Measurements from ENCODE around the gene DCC. TPM values are rescaled to one million over a fixed set of nuclear protein-coding genes. Genes with fewer than 3 reads are reported as not detected.

Gene DCC
- total and polyA plus RNA-seq, 2 of the 8 experiments (the other 6 are each of a cell fraction or from before 2014, with no cell fraction given), result 0.14 to 1.4 TPM

- no peaks in the 10 kb centered on the region for H3K36me3 ChIP-seq (ENCODE audit: control insufficient read depth in 2 of 4, insufficient read depth in 4 of 4, low read length in 3 of 4)
- no peaks in the 10 kb centered on the region for H3K9me3 ChIP-seq (ENCODE audit: insufficient read depth in 2 of 2, low read depth in 1 of 2, low read length in 1 of 2)
- H3K4ac ChIP-seq (replicated peaks; ENCODE audit: insufficient read length, low read depth, low read length), result no peak overlapping the region
- 88% methylated on average over 2 of the region's 2 CpGs; no CpG with 5 or more reads in 1 of the 2 experiments for WGBS, 2 experiments (ENCODE audit: extremely low coverage in 1 of 2, insufficient coverage in 1 of 2, insufficient read length in 1 of 2, insufficient replicate concordance in 2 of 2, low coverage in 1 of 2, low lambda C conversion rate in 2 of 2, missing lambda C conversion rate in 1 of 2)
- no peak overlapping the region for H4K91ac ChIP-seq (replicated peaks; ENCODE audit: insufficient read length, low read length)
- no peak overlapping the region for H3K4me2 ChIP-seq (ENCODE audit: insufficient read depth in 1 of 2, low read depth in 2 of 2, low read length in 2 of 2)
- DNase-seq (ENCODE audit: low read depth in 1 of 2, low spot score in 2 of 2) (no peak), FAIRE-seq (no peak)
- H3K79me1 ChIP-seq (ENCODE audit: low read depth, low read length), result no peaks in the 10 kb centered on the region
- H3K14ac ChIP-seq (ENCODE audit: insufficient read length), result no peak overlapping the region
- no peak overlapping the region for H2AK5ac ChIP-seq (ENCODE audit: low read depth, low read length)
- no peak overlapping the region for H3K4me3 ChIP-seq (ENCODE audit: extremely low read depth in 1 of 4, insufficient read depth in 2 of 4, low read depth in 3 of 4, low read length in 4 of 4)
- H3K18ac ChIP-seq (ENCODE audit: extremely low read depth, low read length), result no peak overlapping the region
- H2AFZ ChIP-seq (ENCODE audit: low read length), result no peak overlapping the region
- H3K27me3 ChIP-seq (replicated peaks in 1 of 4; ENCODE audit: control insufficient read depth in 3 of 4, extremely low read depth in 1 of 4, insufficient read depth in 3 of 4, low read length in 3 of 4), result no peaks in the 10 kb centered on the region
- no peak overlapping the region for H2BK120ac ChIP-seq (replicated peaks; ENCODE audit: low read depth, low read length)
- H3K56ac ChIP-seq (replicated peaks; ENCODE audit: insufficient read length, low read depth, low read length), result no peak overlapping the region
- no peak overlapping the region for H3K27ac ChIP-seq (ENCODE audit: low read depth, low read length)
- H4K20me1 ChIP-seq (replicated peaks in 1 of 2; ENCODE audit: control insufficient read depth in 1 of 2, insufficient read depth in 2 of 2, low read length in 2 of 2), result no peaks in the 10 kb centered on the region
- no peak overlapping the region for H3K23ac ChIP-seq (ENCODE audit: insufficient read length)
- no peak overlapping the region for H2BK12ac ChIP-seq (ENCODE audit: low read depth, low read length)
- no peaks in the 10 kb centered on the region for H3K79me2 ChIP-seq (ENCODE audit: control insufficient read depth in 1 of 2, insufficient read depth in 2 of 2, low read length in 2 of 2)
- H3K23me2 ChIP-seq (ENCODE audit: low read depth, low read length), result no peaks in the 10 kb centered on the region
- no peak overlapping the region for H2BK5ac ChIP-seq (ENCODE audit: low read depth, low read length)
- no peak overlapping the region for H2BK15ac ChIP-seq (ENCODE audit: low read length)
- POLR2A ChIA-PET (ENCODE audit: partially characterized antibody), result no interaction called here
- H3K4me1 ChIP-seq (replicated peaks in 1 of 4; ENCODE audit: control insufficient read depth in 3 of 4, insufficient read depth in 4 of 4, low read length in 3 of 4), result no peaks in the 10 kb centered on the region; a peak in 1 of 7 replicates
- CTCF ChIA-PET (ENCODE audit: partially characterized antibody), result no interaction called here
- H4K8ac ChIP-seq (ENCODE audit: extremely low read depth, insufficient read depth, low read length), result no peak overlapping the region
- no peak overlapping the region for H2BK20ac ChIP-seq (ENCODE audit: low read length)
- H3K9ac ChIP-seq (replicated peaks in 1 of 4; ENCODE audit: extremely low read depth in 1 of 4, low read depth in 3 of 4, low read length in 3 of 4), result no peak overlapping the region
- H4K5ac ChIP-seq (ENCODE audit: insufficient read length, low read depth, low read length), result no peak overlapping the region
- TF ChIP-seq KDM5A (IDR thresholded peaks at IDR 0.05; ENCODE audit: low read length) (no peak), YY1 (IDR thresholded peaks at IDR 0.05; ENCODE audit: low read depth, low read length) (no peak), CREB1 (IDR thresholded peaks at IDR 0.05) (no peak), BRCA1 (IDR thresholded peaks at IDR 0.05; ENCODE audit: low read depth, low read length) (no peak), NANOG (IDR thresholded peaks at IDR 0.05; ENCODE audit: insufficient read depth, low read depth, low read length, poor library complexity, severe bottlenecking) (no peak), SIX5 (IDR thresholded peaks at IDR 0.05; ENCODE audit: low read depth, low read length) (no peak), CHD2 (IDR thresholded peaks at IDR 0.05; ENCODE audit: low read length) (no peak), TAF1 (IDR thresholded peaks at IDR 0.05; ENCODE audit: low read depth, low read length) (no peak), EZH2 (IDR thresholded peaks at IDR 0.05; ENCODE audit: low read depth, low read length, severe bottlenecking) (no peak), SUZ12 (IDR thresholded peaks at IDR 0.05; ENCODE audit: low read length) (no peak), FOSL1 (IDR thresholded peaks at IDR 0.05; ENCODE audit: insufficient read depth, low read depth, low read length) (no peak), SIN3A (conservative IDR thresholded peaks at IDR 0.05 in 1 of 2, IDR thresholded peaks at IDR 0.05 in 1 of 2; ENCODE audit: low read depth in 1 of 2, low read length in 2 of 2) (no peak), TAF7 (optimal IDR thresholded peaks at IDR 0.05; ENCODE audit: borderline replicate concordance, low read depth, low read length) (no peak), JUN (IDR thresholded peaks at IDR 0.05; ENCODE audit: low read depth, low read length) (no peak)
These were observed 268.0 kb downstream of the DCC start for GRCh38 chr18:52607985-52608384.

All from H1 (cell line).